MCF 10A (cell line): ENCODE data around the gene STARD8. TPM values are rescaled to one million over a fixed set of nuclear protein-coding genes. Genes with fewer than 3 reads are reported as not detected.

ENCODE experiments used
- BruUV-seq: library from RNA; stranded (reverse); fragments of 400-500 nt; replicated peaks from 2 replicates; lab custom pipeline; 2021; lab: Mats Ljungman, UMichigan
- CTCF ChIA-PET: fragments of 300-600 bp; sonication (Branson Sonifier 250); formaldehyde crosslinking; extraction: SDS; loops from one replicate; lab custom pipeline; 2021; ENCODE audit warnings: antibody characterized with exemption, inconsistent platforms; lab: Yijun Ruan, JAX
- POLR2A ChIA-PET: fragments of 300-600, 350-650 bp; sonication (Branson Sonifier 250); formaldehyde crosslinking; extraction: SDS; loops from one replicate; lab custom pipeline; 2020; ENCODE audit warnings: antibody characterized with exemption, inconsistent platforms; lab: Yijun Ruan, JAX
- DNase-seq: peaks from one replicate; pipeline ENCODE4 v3.0.0-alpha.2; 2018; ENCODE audit not compliant: unreplicated experiment
- H3K27ac Mint-ChIP-seq: one replicate; pipeline ENCODE4 v1.8.0; 2022; ENCODE audit warnings: mild to moderate bottlenecking, low read depth, mixed read lengths; ENCODE audit not compliant: unreplicated experiment
- H3K27me3 Mint-ChIP-seq: one replicate; pipeline ENCODE4 v1.8.0; 2022; ENCODE audit warnings: mixed read lengths; ENCODE audit not compliant: insufficient read depth, unreplicated experiment
- H3K36me3 Mint-ChIP-seq: one replicate; pipeline ENCODE4 v1.8.0; 2022; ENCODE audit warnings: mild to moderate bottlenecking, moderate library complexity, mixed read lengths; ENCODE audit not compliant: insufficient read depth, unreplicated experiment
- H3K4me1 Mint-ChIP-seq: one replicate; pipeline ENCODE4 v1.8.0; 2022; ENCODE audit warnings: mixed read lengths; ENCODE audit not compliant: insufficient read depth, unreplicated experiment
- H3K4me3 Mint-ChIP-seq: one replicate; pipeline ENCODE4 v1.8.0; 2022; ENCODE audit warnings: mild to moderate bottlenecking, moderate library complexity, mixed read lengths; ENCODE audit not compliant: unreplicated experiment
- H3K9me3 Mint-ChIP-seq: one replicate; pipeline ENCODE4 v1.8.0; 2022; ENCODE audit warnings: mixed read lengths; ENCODE audit not compliant: unreplicated experiment
- intact Hi-C: fragments of 100-400 bp; cut with micrococcal nuclease; formaldehyde crosslinking; loops from 2 replicates; pipeline ENCODE4 v1.14.1; 2022
- total RNA-seq: library from RNA; stranded (reverse); gene quantifications from 2 replicates; pipeline ENCODE4 v1.2.3, GENCODE V29; 2022
- TF ChIP-seq, protein P1 (sequence below): fragments of 200-600 bp; IDR thresholded peaks from one replicate; pipeline ENCODE4 v1.8.0; 2022; ENCODE audit warnings: antibody characterized with exemption, mild to moderate bottlenecking; ENCODE audit not compliant: unreplicated experiment

Gene STARD8
- total RNA-seq, 1 experiment from 2014 or later = 1.0 TPM

DNA sequence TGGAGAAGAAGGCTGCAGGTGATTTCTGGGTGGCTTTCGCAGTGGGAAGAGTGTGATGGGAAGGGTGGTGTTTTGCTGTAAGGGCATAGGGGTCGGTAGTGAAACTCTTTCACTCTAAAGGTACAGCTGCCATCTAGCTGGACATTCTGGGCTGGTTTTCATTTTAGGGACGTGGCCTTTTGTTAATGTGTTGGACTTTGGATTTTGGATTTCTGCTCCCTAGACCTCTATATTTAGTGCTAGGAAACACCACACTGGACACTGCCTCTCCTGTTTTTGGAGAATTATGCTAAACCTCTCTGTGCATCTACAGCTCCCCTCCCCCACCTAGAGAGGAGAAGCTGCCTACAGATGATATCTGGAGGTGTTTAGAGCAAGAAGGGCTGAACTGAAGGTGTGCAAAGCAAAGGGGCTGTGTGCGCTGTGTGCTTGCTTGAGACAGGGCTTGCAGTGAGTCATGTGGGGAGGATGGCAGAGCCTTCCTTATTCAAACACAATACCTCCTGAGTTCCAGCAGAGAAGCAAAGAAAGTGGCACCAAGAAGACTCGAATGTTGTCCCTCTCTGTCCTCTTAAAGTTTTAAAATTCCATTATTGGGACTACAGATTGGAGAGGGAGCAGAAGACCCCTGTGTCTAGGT lies 47.9 kb downstream of the STARD8 start:
- TF ChIP-seq, protein P1, sequence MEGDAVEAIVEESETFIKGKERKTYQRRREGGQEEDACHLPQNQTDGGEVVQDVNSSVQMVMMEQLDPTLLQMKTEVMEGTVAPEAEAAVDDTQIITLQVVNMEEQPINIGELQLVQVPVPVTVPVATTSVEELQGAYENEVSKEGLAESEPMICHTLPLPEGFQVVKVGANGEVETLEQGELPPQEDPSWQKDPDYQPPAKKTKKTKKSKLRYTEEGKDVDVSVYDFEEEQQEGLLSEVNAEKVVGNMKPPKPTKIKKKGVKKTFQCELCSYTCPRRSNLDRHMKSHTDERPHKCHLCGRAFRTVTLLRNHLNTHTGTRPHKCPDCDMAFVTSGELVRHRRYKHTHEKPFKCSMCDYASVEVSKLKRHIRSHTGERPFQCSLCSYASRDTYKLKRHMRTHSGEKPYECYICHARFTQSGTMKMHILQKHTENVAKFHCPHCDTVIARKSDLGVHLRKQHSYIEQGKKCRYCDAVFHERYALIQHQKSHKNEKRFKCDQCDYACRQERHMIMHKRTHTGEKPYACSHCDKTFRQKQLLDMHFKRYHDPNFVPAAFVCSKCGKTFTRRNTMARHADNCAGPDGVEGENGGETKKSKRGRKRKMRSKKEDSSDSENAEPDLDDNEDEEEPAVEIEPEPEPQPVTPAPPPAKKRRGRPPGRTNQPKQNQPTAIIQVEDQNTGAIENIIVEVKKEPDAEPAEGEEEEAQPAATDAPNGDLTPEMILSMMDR = no peak
- Mint-ChIP-seq H3K36me3 (no peaks in the 10 kb centered on the region), H3K4me1 (no peaks in the 10 kb centered on the region), H3K27ac (no peak overlapping the region), H3K9me3 (no peaks in the 10 kb centered on the region), H3K4me3 (no peak overlapping the region), H3K27me3 (peaks cover 32% of the 10 kb centered on the region)
- no TSS peak for BruUV-seq
- ChIA-PET POLR2A (no interaction called here), CTCF (interaction anchor here (0.5 to 2.1 kb wide), 4 partner anchors 15 to 433 kb away, joined by 3 to 7 read pairs (median 4); no protein-coding TSS in a partner anchor)
- intact Hi-C loops = no loop called here
- no peak for DNase-seq

DNA sequence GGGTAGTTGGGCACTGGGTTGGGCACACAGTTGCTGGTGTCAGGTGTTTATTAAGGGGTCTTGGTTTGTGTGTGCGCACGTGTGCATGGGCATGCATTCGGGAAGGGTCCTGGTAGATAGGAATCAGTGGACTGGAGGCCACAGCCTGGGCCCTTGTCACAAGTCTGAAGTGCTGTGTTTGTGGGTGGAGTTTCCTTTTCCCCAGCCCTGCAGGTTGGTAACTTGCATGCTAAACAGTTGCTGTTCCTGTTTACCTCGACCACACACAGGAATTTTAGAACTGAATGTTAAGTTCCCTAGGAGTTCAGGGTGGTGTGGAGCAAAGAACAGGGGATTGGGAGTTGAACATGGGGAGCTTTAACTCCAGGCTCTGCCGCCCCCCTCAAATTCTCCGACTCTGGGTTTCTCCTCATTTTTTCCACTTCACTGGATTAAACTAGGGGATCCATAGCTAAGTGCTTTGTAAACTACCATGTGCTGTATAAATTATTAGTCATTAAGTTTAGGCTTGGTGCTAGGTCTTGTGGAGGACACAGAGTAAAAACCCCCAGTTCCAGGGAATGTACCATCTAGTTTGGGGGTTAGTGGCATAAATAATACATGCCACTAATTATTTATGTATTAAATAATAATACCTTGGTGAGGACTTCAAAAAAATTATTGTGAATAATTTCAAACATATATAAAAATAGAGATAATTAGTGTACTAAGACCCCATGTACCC lies 49.0 kb downstream of the STARD8 start:
- no peak overlapping the region for H3K4me3 Mint-ChIP-seq
- H3K36me3 Mint-ChIP-seq = no peaks in the 10 kb centered on the region
- no peaks in the 10 kb centered on the region for H3K9me3 Mint-ChIP-seq
- H3K27me3 Mint-ChIP-seq = peaks cover 38% of the 10 kb centered on the region
- H3K4me1 Mint-ChIP-seq = no peaks in the 10 kb centered on the region
- BruUV-seq = no TSS peak
- TF ChIP-seq, protein P1 = no peak
- H3K27ac Mint-ChIP-seq = no peak overlapping the region
- ChIA-PET POLR2A (interaction anchor here (0.7 kb wide), 1 partner anchor 1369 kb away, joined by 3 read pairs; no protein-coding TSS in a partner anchor), CTCF (interaction anchor here (0.6 to 2.1 kb wide), 3 partner anchors 14 to 516 kb away, joined by 3 to 7 read pairs (median 3); no protein-coding TSS in a partner anchor)
- intact Hi-C loops = no loop called here
- no peak for DNase-seq

DNA sequence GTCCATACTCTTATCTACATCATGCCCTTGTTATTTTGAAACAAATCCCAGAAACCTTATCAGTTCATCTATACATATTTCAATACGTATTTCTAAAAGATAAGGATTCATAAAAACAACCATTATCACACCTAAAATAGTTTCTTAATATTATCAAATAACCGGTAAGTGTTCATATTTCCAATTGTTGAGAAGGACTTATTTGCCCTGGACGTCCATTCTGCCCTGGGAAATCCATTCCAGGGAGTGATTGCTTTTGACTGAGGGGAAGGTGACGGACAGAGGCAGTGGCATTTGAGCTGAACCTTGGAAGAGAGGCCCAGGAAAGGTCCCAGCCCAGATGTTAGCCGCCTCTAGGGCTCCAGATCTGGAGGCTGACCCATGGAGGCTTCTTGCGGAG lies 49.6 kb downstream of the STARD8 start:
- TF ChIP-seq, protein P1 = no peak
- H3K36me3 Mint-ChIP-seq = no peaks in the 10 kb centered on the region
- H3K4me3 Mint-ChIP-seq = no peak overlapping the region
- H3K27me3 Mint-ChIP-seq = peaks cover 44% of the 10 kb centered on the region
- intact Hi-C loops = no loop called here
- no peaks in the 10 kb centered on the region for H3K4me1 Mint-ChIP-seq
- BruUV-seq = no TSS peak
- ChIA-PET POLR2A (no interaction called here), CTCF (interaction anchor here (0.6 kb wide), 1 partner anchor 517 kb away, joined by 3 read pairs; no protein-coding TSS in a partner anchor)
- H3K9me3 Mint-ChIP-seq = no peaks in the 10 kb centered on the region
- H3K27ac Mint-ChIP-seq = no peak overlapping the region
- no peak for DNase-seq

DNA sequence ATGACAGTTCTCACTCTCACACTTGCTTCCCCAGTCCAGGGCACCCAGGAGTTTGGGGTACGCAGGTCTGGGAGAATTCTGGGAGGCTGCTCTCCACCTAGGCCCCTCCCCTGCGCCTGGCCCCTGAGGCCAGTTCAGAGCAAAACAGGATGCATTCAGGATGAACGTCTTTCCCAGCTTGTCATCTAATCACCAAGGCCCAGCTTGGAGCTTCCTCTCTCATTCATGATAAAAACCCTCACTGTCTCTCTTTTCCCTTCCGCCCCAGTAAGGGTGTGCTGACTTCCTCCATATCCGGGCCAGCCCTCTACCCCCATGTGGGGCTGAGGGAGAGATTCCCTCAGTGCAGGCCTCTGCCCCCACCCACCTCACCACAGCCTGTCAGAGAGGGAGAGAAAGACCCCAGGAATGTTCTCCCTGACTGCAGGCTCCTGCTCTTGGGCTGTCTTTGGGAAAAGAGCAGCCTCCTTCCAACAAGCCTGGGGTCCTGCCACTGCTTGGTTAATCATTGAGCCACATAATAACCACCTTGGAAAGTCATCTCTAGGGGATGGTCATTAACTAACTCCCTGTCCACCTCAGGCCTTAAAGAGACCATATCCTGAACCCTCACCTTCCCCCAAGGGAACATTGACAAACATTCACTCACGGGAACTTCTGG lies 50.1 kb downstream of the STARD8 start:
- ChIA-PET CTCF (interaction anchor here (0.6 to 1.8 kb wide), 2 partner anchors 13 to 38 kb away, joined by 3 to 6 read pairs; no protein-coding TSS in a partner anchor), POLR2A (no interaction called here)
- DNase-seq = no peak
- peaks cover 47% of the 10 kb centered on the region for H3K27me3 Mint-ChIP-seq
- no peak overlapping the region for H3K27ac Mint-ChIP-seq
- H3K4me3 Mint-ChIP-seq = no peak overlapping the region
- TF ChIP-seq, protein P1 = no peak
- BruUV-seq = no TSS peak
- no peaks in the 10 kb centered on the region for H3K36me3 Mint-ChIP-seq
- H3K9me3 Mint-ChIP-seq = no peaks in the 10 kb centered on the region
- H3K4me1 Mint-ChIP-seq = no peaks in the 10 kb centered on the region
- intact Hi-C loops = no loop called here
